K562 (cell line): ENCODE measurements around the gene RAB41. TPM values are rescaled to one million over a fixed set of nuclear protein-coding genes. Genes with fewer than 3 reads are reported as not detected.
A peak's percentile ranks its signal among the peaks of the same experiment; 100 is the strongest.

Source experiments
- ATAC-seq: fragments of 200-7000 bp; cut with Tn5 transposase; 3 replicates; pipeline ENCODE4 v1.9.1; 2020; ENCODE audit warnings: moderate library complexity
- BruUV-seq: library from RNA; stranded (reverse); fragments of 400-500 nt; replicated peaks from 2 replicates; lab custom pipeline; 2021; lab: Mats Ljungman, UMichigan
- CTCF ChIA-PET: fragments of 300-600 bp; formaldehyde crosslinking; extraction: SDS; loops from one replicate; lab custom pipeline; 2021; ENCODE audit warnings: low intra/inter-chr PET ratio; lab: Yijun Ruan, JAX
- POLR2A ChIA-PET: fragments of 300-600, 350-650 bp; sonication (Branson Sonifier 250); formaldehyde crosslinking; extraction: SDS; loops from one replicate; lab custom pipeline; 2021; ENCODE audit warnings: antibody characterized with exemption, inconsistent platforms; lab: Yijun Ruan, JAX
- DNase-seq, 4 experiments: peaks; one replicate each; pipeline versions ENCODE4 v3.0.0 to v3.0.0-alpha.2; 2011 to 2018; ENCODE audit warnings: low spot score in 3 of 4, mixed read lengths in 3 of 4; ENCODE audit errors: extremely low read depth in 1 of 4
- FAIRE-seq: peaks from 2 replicates; lab custom pipeline; 2011; peaks lifted over from hg19 to GRCh38; lab: Jason Lieb, UNC
- H2AFZ ChIP-seq: 2 replicates; pipeline ENCODE4 v1.6.0; 2011; ENCODE audit warnings: low read depth, low read length, control low read depth, inconsistent platforms
- H3K27ac ChIP-seq: fragments of 200-600 bp; 3 replicates; pipeline ENCODE4 v1.8.0; 2011; ENCODE audit warnings: low read depth, mild to moderate bottlenecking, control low read depth, inconsistent platforms, low read length, moderate library complexity, mixed read lengths; ENCODE audit errors: extremely low read depth
- H3K27me3 ChIP-seq, 2 experiments: fragments of 300-600 bp in 1 of 2; 2 replicates in 1 of 2; 3 replicates in 1 of 2; pipeline versions ENCODE4 v1.6.0 to v1.8.0; 2011; ENCODE audit warnings: inconsistent platforms in 2 of 2, low read length in 2 of 2, mild to moderate bottlenecking in 1 of 2, mixed read lengths in 1 of 2, moderate library complexity in 1 of 2; ENCODE audit not compliant: control insufficient read depth in 2 of 2, insufficient read depth in 2 of 2
- H3K36me3 ChIP-seq: fragments of 300-600 bp; 3 replicates; pipeline ENCODE4 v1.8.0; 2011; ENCODE audit warnings: mild to moderate bottlenecking, low read length, inconsistent platforms; ENCODE audit not compliant: control insufficient read depth, insufficient read depth
- H3K4me1 ChIP-seq, 2 experiments: fragments of 200-600 bp in 1 of 2; replicated peaks in 1 of 2; 2 replicates in 1 of 2; 3 replicates in 1 of 2; pipeline versions ENCODE4 v1.5.1 to v1.8.0; 2011; ENCODE audit warnings: inconsistent platforms in 2 of 2, low read length in 2 of 2, mild to moderate bottlenecking in 1 of 2, mixed read lengths in 1 of 2, moderate library complexity in 1 of 2; ENCODE audit not compliant: control insufficient read depth in 2 of 2, insufficient read depth in 2 of 2
- H3K4me2 ChIP-seq: 2 replicates; pipeline ENCODE4 v1.6.1; 2011; ENCODE audit warnings: low read length, control low read depth, inconsistent platforms, mixed read lengths; ENCODE audit not compliant: insufficient read depth
- H3K4me3 ChIP-seq: fragments of 200-600 bp; sonication (generic), shearing (Covaris generic); 2 replicates; pipeline ENCODE4 v1.5.1; 2016; ENCODE audit warnings: control low read depth, inconsistent platforms
- H3K79me2 ChIP-seq: fragments of 200-600 bp; 3 replicates; pipeline ENCODE4 v1.8.0; 2011; ENCODE audit warnings: low read length, inconsistent platforms; ENCODE audit not compliant: control insufficient read depth, insufficient read depth
- H3K9ac ChIP-seq, 2 experiments: 2 replicates each; pipeline versions ENCODE4 v1.6.0 to v1.6.1; 2011; ENCODE audit warnings: low read depth in 2 of 2, low read length in 2 of 2, control low read depth in 1 of 2, inconsistent platforms in 1 of 2, mild to moderate bottlenecking in 1 of 2, mixed read lengths in 1 of 2; ENCODE audit not compliant: insufficient read depth in 1 of 2
- H3K9me1 ChIP-seq: one replicate; pipeline ENCODE4 v1.6.0; 2011; ENCODE audit warnings: inconsistent platforms, mild to moderate bottlenecking, low read length, moderate library complexity; ENCODE audit not compliant: control insufficient read depth, insufficient read depth
- H3K9me3 ChIP-seq: replicated peaks from 2 replicates; pipeline ENCODE4 v1.5.1; 2011; ENCODE audit warnings: low read depth, low read length, inconsistent platforms; ENCODE audit not compliant: control insufficient read depth, insufficient read depth
- H4K20me1 ChIP-seq: replicated peaks from 2 replicates; pipeline ENCODE4 v1.6.1; 2011; ENCODE audit warnings: low read length, inconsistent platforms, mixed read lengths; ENCODE audit not compliant: control insufficient read depth, insufficient read depth
- EHMT2 ChIP-seq: fragments of 450-650 bp; IDR thresholded peaks from 2 replicates; pipeline ENCODE4 v1.6.1; 2018; ENCODE audit warnings: antibody characterized with exemption
- MIER1 ChIP-seq: fragments of 450-650 bp; IDR thresholded peaks from 2 replicates; pipeline ENCODE4 v1.6.1; 2016; ENCODE audit warnings: antibody characterized with exemption, mild to moderate bottlenecking, low read depth
- OTX1 ChIP-seq: fragments of 450-650 bp; formaldehyde crosslinking; IDR thresholded peaks from 2 replicates; pipeline ENCODE4 v1.4.0; 2022; ENCODE audit warnings: mild to moderate bottlenecking
- RBM25 ChIP-seq: fragments of 200-400 bp; formaldehyde crosslinking; IDR thresholded peaks from 2 replicates; pipeline ENCODE4 v1.6.1; 2018; ENCODE audit warnings: low read length, low read depth, moderate library complexity; ENCODE audit not compliant: severe bottlenecking
- RCOR1 ChIP-seq, 2 experiments: IDR thresholded peaks; 2 replicates each; pipeline ENCODE4 v1.6.1; 2012; ENCODE audit warnings: low read depth in 2 of 2, low read length in 2 of 2, borderline replicate concordance in 1 of 2, improper control_type of control experiment in 1 of 2
- REST ChIP-seq, 2 experiments: fragments of 450-650 bp; formaldehyde crosslinking in 1 of 2; IDR thresholded peaks; 2 replicates each; pipeline versions ENCODE4 v1.4.0 to v1.6.1; 2014 to 2020; ENCODE audit warnings: mild to moderate bottlenecking in 2 of 2, borderline replicate concordance in 1 of 2, low read depth in 1 of 2
- SAFB2 ChIP-seq: fragments of 200-400 bp; formaldehyde crosslinking; IDR thresholded peaks from 2 replicates; pipeline ENCODE4 v1.6.1; 2018; ENCODE audit warnings: borderline replicate concordance, low read length, low read depth, moderate library complexity; ENCODE audit not compliant: severe bottlenecking
- ZNF717 ChIP-seq: fragments of 250-450 bp; sonication (Bioruptor Pico); IDR thresholded peaks from 2 replicates; pipeline ENCODE4 v1.5.0; 2021
- WGBS: fragments of 100-300 bp; shearing (Covaris generic); methylation state at CpG from one replicate; pipeline ENCODE4 v1.1.6; 2016; ENCODE audit warnings: low coverage, mixed read lengths; ENCODE audit not compliant: insufficient coverage; ENCODE audit errors: missing lambda C conversion rate; 5-methylcytosine and 5-hydroxymethylcytosine counted together
- in situ Hi-C: fragments of 300-500 bp; cut with MboI; formaldehyde crosslinking; loops from 4 replicates; pipeline ENCODE4 v1.15.0; 2018; ENCODE audit warnings: inconsistent platforms, mixed read lengths
- intact Hi-C: fragments of 100-400 bp; cut with micrococcal nuclease; formaldehyde crosslinking; loops from 2 replicates; pipeline ENCODE4 v1.14.2; 2022
- polyA plus RNA-seq, 8 experiments: library from polyadenylated mRNA; depleted of rRNA in 4 of 8; stranded (reverse) in 5 of 8; unstranded in 3 of 8; fragments of >200 nt; fragmentation: Nextera tagmentation in 2 of 8; fragmentation: Illumina TruSeq in 1 of 8; extraction: Ambion mirVana in 2 of 8; extraction: Trizol in 1 of 8; gene quantifications; 2 replicates each; pipeline versions ENCODE4 v1.2.1 to v1.2.3, GENCODE V29; 2011 to 2014; ENCODE audit warnings: inconsistent platforms in 1 of 8, missing spikeins in 1 of 8
- total RNA-seq, 7 experiments: library from RNA; depleted of rRNA in 6 of 7; stranded (reverse); fragments of >200 nt in 6 of 7; fragmentation: Illumina TruSeq in 2 of 7; extraction: Trizol in 2 of 7; gene quantifications; 2 replicates each; pipeline versions ENCODE4 v1.2.1 to v1.2.3, GENCODE V29; 2011 to 2021; ENCODE audit warnings: low replicate concordance in 1 of 7
- TF ChIP-seq, protein P1 (sequence below): fragments of 150-350 bp; IDR thresholded peaks from 2 replicates; pipeline ENCODE4 v1.6.1; 2014; ENCODE audit warnings: low read depth, mild to moderate bottlenecking, low read length, borderline replicate concordance

RAB41 gene
- total and polyA plus RNA-seq, 9 of the 15 experiments (the other 6 are each of a cell fraction or from before 2014, with no cell fraction given), result 0.08 TPM; not detected in 8

DNA sequence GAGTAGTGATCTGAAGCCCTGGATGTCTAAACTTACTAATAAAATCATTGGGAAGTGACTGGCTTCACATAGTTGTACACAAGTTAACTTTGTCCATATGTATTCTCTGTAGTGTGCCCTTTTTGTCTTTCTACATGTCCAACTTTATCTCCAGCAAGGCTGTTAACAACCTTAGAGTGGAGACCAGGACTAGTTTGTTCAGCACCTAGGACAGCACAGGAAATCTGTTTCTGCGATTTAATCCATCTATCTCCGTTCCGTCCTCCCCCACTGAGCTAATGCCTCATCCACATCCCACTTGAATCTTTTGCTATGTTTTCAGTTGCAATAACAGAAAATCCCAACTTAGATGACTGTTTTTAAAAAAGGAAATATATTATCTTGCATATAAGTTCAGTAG lies 17.2 kb upstream of the RAB41 start:
- Histone ChIP-seq H3K9ac (no peak overlapping the region), H3K9me1 (no peaks in the 10 kb centered on the region)
- no peak for ATAC-seq
- in situ Hi-C loops, result no loop called here
- TF ChIP-seq REST (IDR thresholded peaks at IDR 0.05; ENCODE audit: borderline replicate concordance), result peak; percentile 91
- peak; percentile 72; the same call in 1 of the 2 replicates for TF ChIP-seq REST (CRISPR knock-in tag; IDR thresholded peaks at IDR 0.05; ENCODE audit: low read depth)
- TF ChIP-seq, protein P1, sequence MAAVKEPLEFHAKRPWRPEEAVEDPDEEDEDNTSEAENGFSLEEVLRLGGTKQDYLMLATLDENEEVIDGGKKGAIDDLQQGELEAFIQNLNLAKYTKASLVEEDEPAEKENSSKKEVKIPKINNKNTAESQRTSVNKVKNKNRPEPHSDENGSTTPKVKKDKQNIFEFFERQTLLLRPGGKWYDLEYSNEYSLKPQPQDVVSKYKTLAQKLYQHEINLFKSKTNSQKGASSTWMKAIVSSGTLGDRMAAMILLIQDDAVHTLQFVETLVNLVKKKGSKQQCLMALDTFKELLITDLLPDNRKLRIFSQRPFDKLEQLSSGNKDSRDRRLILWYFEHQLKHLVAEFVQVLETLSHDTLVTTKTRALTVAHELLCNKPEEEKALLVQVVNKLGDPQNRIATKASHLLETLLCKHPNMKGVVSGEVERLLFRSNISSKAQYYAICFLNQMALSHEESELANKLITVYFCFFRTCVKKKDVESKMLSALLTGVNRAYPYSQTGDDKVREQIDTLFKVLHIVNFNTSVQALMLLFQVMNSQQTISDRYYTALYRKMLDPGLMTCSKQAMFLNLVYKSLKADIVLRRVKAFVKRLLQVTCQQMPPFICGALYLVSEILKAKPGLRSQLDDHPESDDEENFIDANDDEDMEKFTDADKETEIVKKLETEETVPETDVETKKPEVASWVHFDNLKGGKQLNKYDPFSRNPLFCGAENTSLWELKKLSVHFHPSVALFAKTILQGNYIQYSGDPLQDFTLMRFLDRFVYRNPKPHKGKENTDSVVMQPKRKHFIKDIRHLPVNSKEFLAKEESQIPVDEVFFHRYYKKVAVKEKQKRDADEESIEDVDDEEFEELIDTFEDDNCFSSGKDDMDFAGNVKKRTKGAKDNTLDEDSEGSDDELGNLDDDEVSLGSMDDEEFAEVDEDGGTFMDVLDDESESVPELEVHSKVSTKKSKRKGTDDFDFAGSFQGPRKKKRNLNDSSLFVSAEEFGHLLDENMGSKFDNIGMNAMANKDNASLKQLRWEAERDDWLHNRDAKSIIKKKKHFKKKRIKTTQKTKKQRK, result no peak
- 0 out of 4 replicates have a peak, but pooled peaks of 1 of the 2 experiments have one; percentile 14 for TF ChIP-seq RCOR1 (IDR thresholded peaks at IDR 0.05; ENCODE audit: borderline replicate concordance in 1 of 2, low read depth in 2 of 2, low read length in 2 of 2)
- peak; percentile 71; the same call in 1 of the 2 replicates for TF ChIP-seq MIER1
- 0 out of 2 replicates have a peak, but pooled peaks have one; percentile 58 for TF ChIP-seq EHMT2
- no peak for TF ChIP-seq SAFB2
- no peak for TF ChIP-seq ZNF717 (CRISPR knock-in tag)
- no peak for TF ChIP-seq RBM25
- no peak for TF ChIP-seq OTX1
- TF ChIP-seq, all 486 proteins: peak for 4
- POLR2A ChIA-PET, result no interaction called here
- WGBS, result 0% methylated on average over 3 of the region's 3 CpGs
- Histone ChIP-seq H3K9me3 (no peaks in the 10 kb centered on the region), H2AFZ (no peak overlapping the region), H3K4me3 (no peak overlapping the region), H3K4me2 (no peak overlapping the region), H3K27ac (no peak overlapping the region), H3K27me3 (peaks cover 0 to 8% of the 10 kb centered on the region in 2 experiments; a peak in 4 of 5 replicates), H3K36me3 (no peaks in the 10 kb centered on the region), H4K20me1 (no peaks in the 10 kb centered on the region), H3K79me2 (no peaks in the 10 kb centered on the region), H3K4me1 (no peaks in the 10 kb centered on the region; a peak in 1 of 5 replicates)
- CTCF ChIA-PET, result no interaction called here
- DNase-seq (no peak), FAIRE-seq (no peak)
- intact Hi-C loops, result loop anchor here (10.0 kb wide), 1 partner anchor 170 kb away; no protein-coding TSS in a partner anchor
- no TSS peak for BruUV-seq
